ENCODE results near the gene P2RX6.
"Not testable (repeated sequence)": the region's sequence is repeated elsewhere in the genome, so short reads cannot be mapped to it uniquely, and the experiment has no call there.

Gene P2RX6

GRCh38 chr22:21060363-21060762 is 45.4 kb downstream of the P2RX6 start:
- DNase-seq = not testable (repeated sequence)

DNA sequence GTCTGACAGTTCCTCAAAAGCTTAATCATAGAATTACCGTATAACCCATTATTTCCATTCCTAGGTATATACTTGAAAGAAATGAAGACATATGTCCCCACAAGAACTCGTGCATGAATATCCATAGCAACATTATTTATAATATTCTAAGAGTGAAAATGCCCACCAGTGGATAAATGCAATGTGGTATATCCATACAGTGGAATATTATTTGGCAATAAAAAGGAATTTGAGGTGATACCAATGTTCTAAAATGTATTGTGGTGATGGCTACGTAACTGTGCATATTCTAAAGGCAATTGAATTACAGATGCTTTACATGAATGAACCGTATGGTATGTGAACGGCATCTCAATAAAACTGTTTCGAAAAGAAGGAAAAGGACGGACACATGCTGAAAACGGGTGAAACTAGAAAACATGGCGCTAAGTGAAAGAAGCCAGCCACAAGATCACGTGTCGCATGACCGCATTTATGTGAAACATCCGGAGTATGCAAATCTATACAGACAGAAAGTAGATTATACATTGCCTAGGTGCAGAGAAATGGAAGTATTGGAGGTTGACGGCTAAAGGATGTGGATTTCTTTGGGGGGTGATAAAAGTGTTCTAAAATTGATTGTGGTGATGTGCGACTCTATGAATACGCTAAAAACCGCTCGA is 46.8 kb downstream of the P2RX6 start:
- DNase-seq = not testable (repeated sequence)

DNA sequence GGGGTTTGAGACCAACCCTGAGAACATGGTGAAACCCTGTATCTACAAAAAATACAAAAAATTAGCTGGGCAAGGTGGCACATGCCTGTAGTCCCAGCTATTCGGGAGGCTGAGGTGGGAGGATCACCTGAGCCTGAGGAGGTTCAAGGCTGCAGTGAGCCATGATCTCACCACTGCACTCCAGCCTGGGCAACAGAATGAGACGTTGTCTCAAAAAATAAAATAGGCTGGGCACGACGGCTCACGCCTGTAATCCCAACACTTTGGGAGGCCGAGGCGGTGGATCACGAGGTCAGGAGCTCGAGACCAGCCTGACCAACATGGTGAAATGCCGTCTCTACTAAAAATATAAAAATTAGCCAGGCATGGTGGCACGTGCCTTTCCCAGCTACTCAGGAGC is 49.5 kb downstream of the P2RX6 start:
- not testable (repeated sequence) for DNase-seq

GRCh38 chr22:21064917-21065864 is 50.2 kb downstream of the P2RX6 start:
- no peak for DNase-seq

DNA sequence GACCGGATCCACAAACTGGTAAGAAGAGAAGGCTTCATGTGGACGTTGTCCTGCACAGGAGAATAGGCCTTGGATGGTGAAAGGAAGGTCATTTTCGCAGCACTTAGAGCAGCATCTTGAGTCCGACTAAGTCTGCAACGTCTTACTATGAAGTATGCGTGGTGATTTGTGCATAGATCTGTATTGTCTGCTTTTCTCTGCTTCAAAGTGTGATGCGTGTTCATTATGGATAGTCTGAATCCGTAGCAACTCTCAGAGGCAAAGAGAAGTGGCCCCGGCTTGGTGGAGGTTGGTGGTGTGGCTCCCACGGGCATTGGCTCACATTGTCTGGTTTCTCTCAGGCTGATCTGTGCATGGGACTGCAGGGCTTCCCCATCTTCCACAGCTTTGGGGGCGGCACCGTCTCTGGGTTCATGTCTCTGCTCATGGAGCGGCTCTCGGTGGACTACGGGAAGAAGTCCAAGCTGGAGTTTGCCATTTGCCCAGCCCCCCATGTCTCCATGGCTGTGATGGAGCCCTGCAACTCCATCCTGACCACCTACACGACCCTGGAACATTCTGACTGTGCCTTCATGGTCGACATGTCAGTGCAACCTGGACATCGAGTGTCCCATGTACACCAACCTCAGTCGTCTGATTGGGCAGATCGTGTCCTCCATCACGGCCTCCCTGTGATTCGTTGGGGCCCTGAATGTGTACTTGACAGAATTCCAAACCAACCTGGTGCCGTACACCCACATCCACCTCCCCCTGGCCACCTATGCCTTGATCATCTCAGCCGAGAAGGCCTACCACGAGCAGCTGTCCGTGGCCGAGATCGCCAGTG is 52.3 kb downstream of the P2RX6 start:
- no peak for DNase-seq

DNA sequence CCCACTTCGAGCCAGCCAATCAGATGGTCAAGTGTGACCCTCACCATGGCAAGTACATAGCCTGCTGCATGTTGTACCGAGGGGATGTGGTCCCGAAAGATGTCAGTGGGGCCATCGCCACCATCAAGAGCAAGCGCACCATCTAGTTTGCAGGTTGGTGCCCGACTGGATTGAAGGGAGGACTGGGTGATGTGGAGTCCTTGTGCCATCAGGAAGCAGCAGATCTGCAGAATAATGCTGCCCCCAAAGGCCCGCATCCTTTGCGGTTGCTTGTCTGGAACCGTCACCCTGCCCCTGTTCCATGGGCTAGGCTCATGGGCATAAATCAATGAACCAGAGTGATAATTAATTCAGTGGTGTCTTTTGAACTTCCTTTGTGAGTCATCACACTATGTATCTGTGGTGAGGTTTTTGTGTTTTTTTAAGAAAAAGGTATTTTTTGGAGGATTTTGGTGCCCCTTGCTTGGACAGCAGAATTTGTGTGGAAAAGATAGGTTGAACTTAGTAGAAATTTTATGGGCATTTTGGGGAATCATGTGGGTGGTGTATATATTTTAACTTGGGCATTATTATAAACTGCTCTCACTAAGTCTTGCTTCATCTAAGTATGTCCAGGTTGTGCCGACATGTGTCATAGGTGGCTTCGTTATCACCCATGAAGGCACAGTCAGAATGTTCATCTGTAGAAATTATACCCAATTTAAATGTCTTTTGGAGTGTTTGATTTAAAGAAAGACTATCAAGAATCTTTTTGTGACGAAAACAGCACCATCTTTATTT is 53.1 kb downstream of the P2RX6 start:
- DNase-seq = no peak

DNA sequence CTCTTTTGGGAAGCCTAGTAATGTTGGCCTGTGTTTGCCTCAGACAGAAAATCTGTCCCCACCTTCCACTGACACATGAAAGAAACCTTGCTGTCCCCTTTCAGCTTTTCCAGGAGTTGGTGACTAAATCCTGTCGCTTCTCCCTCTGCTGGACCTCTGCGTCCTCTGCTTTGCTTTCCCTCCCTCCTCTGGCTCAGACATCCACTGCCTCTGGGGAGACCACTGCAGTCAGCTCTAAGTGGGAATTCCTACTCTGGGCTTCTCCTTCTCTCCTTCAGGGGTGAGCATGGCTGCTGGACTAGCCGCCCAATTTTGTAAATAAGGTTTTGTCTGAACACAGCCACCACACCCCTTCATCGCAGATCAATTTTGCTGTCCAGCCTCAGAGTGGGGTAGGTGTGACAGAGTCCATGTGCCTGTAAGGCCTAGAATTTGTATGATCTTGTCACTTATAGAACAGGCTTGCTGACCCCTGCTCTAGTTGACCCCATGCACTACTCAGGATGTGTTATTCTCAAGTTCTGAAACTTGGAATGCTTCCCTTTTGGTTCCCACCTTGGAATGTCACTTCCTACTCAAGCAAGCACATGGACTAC is 53.8 kb downstream of the P2RX6 start:
- DNase-seq = no peak

GRCh38 chr22:21069375-21069774 is 54.4 kb downstream of the P2RX6 start:
- DNase-seq = no peak

DNA sequence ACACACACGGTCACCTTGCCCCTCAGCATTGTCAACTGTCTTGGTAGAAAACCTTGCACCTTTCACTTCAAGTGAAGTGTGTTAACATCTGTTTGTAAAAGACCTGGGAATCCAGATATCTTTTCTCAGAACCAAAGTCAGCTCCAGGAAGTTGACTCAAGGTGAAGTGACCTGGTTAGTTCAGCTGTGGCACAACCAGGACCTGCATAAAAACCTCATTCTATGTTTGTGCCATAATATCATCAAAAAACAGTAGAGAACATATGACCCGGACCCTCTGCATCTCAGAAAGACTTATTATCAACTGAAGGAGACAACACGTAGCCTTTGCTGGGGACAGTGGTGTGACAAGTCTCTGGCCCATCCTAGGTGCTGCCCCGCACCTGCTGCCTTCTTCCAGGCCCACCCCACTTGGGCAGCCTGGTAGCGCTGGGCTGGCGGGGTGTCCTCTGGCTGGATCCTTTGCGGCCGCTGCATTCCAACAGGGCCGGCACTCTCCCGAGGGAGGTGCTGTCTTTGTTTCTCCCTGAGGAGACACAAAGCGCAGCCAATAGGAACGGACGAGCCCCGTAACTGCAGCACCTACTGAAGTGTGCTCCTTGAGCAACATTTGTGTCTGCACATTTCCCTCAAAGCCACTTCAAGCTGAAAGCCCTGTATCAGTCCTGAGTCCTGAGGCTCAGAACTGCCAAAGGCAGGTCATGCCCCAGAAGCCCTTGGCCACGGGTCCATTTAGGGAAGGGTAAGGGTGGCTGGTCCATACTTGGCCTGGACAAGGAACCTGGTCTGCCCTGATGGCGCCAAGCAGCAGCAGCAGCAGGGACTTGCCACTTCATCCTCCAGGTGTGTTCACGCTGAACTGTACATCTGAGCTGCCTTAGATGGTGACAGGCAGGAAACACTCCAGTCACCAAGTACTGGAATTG is 56.0 kb downstream of the P2RX6 start:
- no peak for DNase-seq

DNA sequence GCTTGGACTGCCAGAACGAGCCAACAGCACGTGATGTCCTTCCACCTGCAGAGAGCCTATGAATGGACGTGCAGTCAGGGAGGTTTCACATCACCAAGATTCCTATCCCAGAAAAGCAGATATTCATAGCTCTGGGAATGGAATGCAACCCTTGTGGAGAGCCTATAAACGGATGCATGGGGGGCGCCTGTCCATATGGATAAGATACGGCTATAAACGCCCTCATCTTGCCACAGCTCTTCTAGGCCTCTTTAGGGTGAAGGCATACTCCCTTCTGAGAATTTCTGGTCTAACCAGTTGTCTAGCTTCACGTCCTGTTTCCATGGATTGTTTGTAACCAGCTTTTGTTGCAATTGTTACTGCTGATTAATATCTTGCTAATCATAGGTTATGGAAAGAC is 56.8 kb downstream of the P2RX6 start:
- DNase-seq = not testable (repeated sequence)

DNA sequence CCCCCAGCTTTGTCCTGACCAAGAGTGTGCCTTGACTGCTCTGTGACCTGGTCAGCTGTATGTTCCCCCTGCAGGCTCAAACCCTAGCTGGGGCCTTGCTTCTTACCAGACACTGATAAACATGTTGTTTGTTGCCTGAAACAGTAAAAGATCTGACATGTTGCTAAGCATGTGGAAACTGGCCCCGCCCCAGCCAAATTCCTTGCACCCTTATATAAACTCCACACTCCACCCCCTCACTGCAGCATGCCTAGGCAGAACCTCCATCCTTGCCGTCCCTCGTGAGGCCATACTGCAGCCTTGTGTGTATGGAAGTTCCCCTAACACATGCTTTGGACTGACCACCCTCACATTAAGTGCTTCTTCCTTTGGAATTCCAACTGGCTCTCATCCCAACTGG is 58.1 kb downstream of the P2RX6 start:
- no peak for DNase-seq

GRCh38 chr22:21073482-21073881 is 58.5 kb downstream of the P2RX6 start:
- DNase-seq = no peak

DNA sequence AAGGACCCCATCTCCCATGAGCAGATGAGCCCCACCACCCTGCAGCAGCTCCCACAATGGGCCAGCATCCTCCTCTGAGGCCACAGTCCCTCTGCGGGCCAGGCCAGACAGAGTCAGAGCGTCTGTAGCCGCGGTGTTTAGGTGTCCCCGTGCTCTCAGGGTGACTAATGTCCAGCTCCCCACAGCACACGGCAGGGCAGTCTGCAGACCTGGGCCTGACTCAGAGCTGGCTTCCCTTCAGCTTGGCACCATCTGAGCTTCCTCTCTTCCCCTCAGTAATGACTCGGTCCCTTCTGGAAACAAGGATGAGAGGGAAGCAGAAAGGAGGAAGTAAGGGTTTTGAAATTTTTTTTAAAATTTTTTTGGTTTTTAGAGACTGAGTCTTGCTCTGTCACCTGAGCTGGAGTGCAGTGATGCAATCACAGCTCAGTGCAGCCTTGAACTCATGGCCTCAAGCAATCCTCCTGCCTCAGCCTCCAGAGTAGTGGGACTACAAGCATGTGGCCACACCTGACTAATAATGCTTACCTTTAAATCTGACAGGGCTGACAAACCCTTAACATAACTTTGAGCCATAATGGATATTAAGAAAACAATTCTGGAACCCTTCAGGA is 59.2 kb downstream of the P2RX6 start:
- no peak for DNase-seq

GRCh38 chr22:21075516-21076138 is 60.7 kb downstream of the P2RX6 start:
- DNase-seq = no peak

DNA sequence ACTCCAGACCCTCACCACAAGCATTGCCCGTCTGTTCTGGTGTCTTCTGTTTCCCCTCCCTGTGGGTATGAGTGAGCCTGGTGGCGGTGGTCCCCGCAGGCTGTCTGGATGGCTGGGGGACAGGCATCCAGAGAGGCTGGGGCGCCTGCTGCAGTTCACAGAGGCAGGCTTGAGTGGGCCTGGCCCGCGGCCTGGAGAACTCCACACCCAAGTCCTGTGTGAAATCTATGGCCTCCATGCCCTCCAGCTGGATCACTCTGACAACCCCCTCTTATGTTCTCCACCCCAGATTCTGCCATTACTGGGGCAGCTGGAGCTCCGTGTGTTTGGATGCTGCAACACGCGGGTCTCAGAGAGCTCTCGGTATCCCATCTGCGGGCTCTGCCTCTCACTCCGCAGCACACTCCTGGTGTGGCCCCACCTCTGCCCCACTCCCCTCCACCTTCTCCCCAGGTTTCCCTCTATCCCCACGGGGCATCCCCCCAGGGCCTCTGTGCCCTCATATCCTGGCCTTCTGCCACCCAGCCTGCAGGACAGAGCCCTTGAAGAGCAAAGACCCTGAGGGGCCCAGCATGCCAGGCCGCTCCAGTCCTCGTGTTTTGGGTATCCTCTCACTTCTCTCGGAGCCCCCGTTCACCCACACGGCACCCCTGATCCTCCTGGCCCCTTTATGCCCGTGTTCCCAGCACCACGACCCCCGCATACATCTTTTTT is 62.1 kb downstream of the P2RX6 start:
- DNase-seq = no peak

All from stimulated activated CD8-positive, alpha-beta memory T cell treated with anti-CD3 and anti-CD28 coated beads, Interleukin-4, amount 100 ng/mL, for 48 hours (primary cell).